ENCODE results near the gene XPO5. TPM values are rescaled to one million over a fixed set of nuclear protein-coding genes. Genes with fewer than 3 reads are reported as not detected.

XPO5 gene
- total and polyA plus RNA-seq, 7 donors: 3.0 to 53.7 (median 13.7) TPM

DNA sequence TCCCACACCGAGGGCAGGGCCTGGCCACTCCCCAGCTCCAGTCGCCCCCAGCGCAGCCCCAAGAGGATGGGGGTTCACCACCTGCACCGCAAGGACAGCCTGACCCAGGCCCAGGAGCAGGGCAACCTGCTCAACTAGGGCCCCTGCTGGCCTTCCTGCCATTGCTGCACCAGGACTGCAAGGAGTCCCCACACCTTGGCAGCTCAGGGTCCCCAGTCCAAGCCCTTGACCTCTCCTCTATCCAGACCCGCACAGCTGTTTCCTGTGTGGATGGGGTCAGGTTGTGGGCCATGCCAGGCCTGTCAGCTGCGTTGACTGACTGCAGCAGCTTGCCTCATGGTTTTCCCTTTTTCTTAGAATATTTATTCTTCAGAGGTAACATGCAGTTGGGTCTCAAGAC, 70.1 kb downstream of the XPO5 start:
- WGBS, 2 donors: 81 to 85% methylated on average over 6 of the region's 6 CpGs
- intact Hi-C loops (cut with DNase I): loop anchor here (1.0 to 5.0 kb wide), 5 partner anchors 29 to 278 kb away; partner anchors contain the start of genes DNPH1, TJAP1 and ZNF318

DNA sequence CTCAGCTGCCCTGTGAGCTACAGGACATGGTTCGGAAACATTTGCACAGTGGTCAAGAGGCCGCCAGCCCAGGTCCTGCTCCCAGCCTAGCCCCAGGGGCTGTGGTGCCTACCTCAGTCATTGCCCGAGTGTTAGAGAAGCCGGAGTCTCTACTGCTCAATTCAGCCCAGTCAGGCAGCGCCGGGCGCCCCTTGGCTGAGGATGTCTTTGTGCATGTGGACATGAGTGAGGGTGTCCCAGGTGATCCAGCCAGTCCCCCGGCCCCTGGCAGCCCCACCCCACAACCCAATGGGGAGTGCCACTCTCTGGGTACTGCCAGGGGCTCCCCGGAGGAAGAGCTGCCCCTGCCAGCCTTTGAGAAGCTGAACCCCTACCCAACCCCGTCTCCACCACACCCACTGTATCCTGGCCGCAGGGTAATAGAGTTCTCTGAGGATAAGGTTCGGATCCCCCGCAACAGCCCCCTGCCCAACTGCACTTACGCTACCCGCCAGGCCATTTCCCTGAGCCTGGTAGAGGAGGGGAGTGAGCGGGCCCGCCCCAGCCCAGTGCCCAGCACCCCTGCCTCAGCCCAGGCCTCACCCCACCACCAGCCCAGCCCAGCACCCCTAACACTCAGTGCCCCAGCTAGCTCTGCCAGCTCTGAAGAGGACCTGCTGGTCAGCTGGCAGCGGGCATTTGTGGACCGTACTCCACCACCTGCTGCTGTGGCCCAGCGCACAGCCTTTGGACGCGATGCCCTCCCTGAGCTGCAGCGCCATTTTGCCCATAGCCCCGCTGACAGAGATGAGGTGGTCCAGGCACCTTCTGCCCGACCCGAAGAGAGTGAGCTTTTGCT, 70.9 kb downstream of the XPO5 start:
- intact Hi-C loops (cut with DNase I): loop anchor here (5.0 kb wide), 3 partner anchors 138 to 278 kb away; partner anchors contain the start of genes DNPH1 and ZNF318
- Histone ChIP-seq H3K9me3 (no peaks in the 10 kb centered on the region), H3K27ac (no peak overlapping the region), H3K4me3 (no peak overlapping the region), H3K36me3 (peaks cover 16 to 57% (median 48%) of the 10 kb centered on the region in 4 donors), H3K27me3 (peaks cover 0 to 14% (median 0%) of the 10 kb centered on the region in 3 donors), H3K4me1 (peaks cover 0 to 18% (median 15%) of the 10 kb centered on the region in 4 donors)
- WGBS, 2 donors: 94 to 95% methylated on average over 26 of the region's 26 CpGs
- no peak for DNase-seq
- no peak for TF ChIP-seq POLR2A (IDR thresholded peaks at IDR 0.05)
- no peak for TF ChIP-seq POLR2AphosphoS5 (IDR thresholded peaks at IDR 0.05)
- TF ChIP-seq, protein P1, sequence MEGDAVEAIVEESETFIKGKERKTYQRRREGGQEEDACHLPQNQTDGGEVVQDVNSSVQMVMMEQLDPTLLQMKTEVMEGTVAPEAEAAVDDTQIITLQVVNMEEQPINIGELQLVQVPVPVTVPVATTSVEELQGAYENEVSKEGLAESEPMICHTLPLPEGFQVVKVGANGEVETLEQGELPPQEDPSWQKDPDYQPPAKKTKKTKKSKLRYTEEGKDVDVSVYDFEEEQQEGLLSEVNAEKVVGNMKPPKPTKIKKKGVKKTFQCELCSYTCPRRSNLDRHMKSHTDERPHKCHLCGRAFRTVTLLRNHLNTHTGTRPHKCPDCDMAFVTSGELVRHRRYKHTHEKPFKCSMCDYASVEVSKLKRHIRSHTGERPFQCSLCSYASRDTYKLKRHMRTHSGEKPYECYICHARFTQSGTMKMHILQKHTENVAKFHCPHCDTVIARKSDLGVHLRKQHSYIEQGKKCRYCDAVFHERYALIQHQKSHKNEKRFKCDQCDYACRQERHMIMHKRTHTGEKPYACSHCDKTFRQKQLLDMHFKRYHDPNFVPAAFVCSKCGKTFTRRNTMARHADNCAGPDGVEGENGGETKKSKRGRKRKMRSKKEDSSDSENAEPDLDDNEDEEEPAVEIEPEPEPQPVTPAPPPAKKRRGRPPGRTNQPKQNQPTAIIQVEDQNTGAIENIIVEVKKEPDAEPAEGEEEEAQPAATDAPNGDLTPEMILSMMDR (IDR thresholded peaks at IDR 0.05): no peak
- no peak for TF ChIP-seq EP300 (IDR thresholded peaks at IDR 0.05)

More for the DNA sequence above, 70.1 kb downstream of the XPO5 start:
- no peak for DNase-seq
- no peak for TF ChIP-seq POLR2A (IDR thresholded peaks at IDR 0.05)
- TF ChIP-seq, protein P1 (IDR thresholded peaks at IDR 0.05): no peak
- TF ChIP-seq EP300 (IDR thresholded peaks at IDR 0.05): no peak
- no peak for TF ChIP-seq POLR2AphosphoS5 (IDR thresholded peaks at IDR 0.05)
- Histone ChIP-seq H3K36me3 (peaks cover 16 to 50% (median 41%) of the 10 kb centered on the region in 4 donors), H3K4me3 (no peak overlapping the region), H3K4me1 (peaks cover 0 to 23% (median 20%) of the 10 kb centered on the region in 4 donors), H3K27ac (no peak overlapping the region), H3K27me3 (peaks cover 0 to 14% (median 0%) of the 10 kb centered on the region in 3 donors), H3K9me3 (no peaks in the 10 kb centered on the region)

DNA sequence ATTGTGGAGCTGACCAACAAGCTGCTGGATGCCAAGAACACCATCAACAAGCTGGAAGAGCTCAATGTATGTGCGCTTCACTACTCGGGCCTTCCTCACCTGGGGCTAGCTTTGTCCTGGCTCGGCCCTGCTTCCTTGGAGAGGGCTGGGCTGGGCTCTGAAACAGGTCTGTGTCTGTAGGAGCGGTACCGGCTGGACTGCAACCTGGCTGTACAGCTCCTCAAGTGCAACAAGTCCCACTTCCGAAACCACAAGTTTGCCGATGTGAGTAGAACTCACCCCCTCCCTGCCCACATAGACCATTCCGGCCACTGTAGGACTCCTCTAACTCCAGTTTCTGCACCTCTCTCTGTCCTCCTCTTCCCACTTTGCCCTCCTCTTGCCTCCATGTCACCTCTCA, 72.4 kb downstream of the XPO5 start:
- WGBS, 2 donors: 90 to 93% methylated on average over 8 of the region's 8 CpGs
- intact Hi-C loops (cut with DNase I): no loop called here
- Histone ChIP-seq H3K9me3 (no peaks in the 10 kb centered on the region), H3K27ac (no peak overlapping the region), H3K27me3 (peaks cover 0 to 2% (median 0%) of the 10 kb centered on the region in 3 donors), H3K4me3 (no peak overlapping the region), H3K4me1 (peaks cover 0 to 6% (median 4%) of the 10 kb centered on the region in 4 donors), H3K36me3 (peaks cover 26 to 73% (median 62%) of the 10 kb centered on the region in 4 donors)
- no peak for DNase-seq
- no peak for TF ChIP-seq POLR2A (IDR thresholded peaks at IDR 0.05)
- TF ChIP-seq, protein P1 (IDR thresholded peaks at IDR 0.05): no peak
- no peak for TF ChIP-seq EP300 (IDR thresholded peaks at IDR 0.05)
- TF ChIP-seq POLR2AphosphoS5 (IDR thresholded peaks at IDR 0.05): no peak

DNA sequence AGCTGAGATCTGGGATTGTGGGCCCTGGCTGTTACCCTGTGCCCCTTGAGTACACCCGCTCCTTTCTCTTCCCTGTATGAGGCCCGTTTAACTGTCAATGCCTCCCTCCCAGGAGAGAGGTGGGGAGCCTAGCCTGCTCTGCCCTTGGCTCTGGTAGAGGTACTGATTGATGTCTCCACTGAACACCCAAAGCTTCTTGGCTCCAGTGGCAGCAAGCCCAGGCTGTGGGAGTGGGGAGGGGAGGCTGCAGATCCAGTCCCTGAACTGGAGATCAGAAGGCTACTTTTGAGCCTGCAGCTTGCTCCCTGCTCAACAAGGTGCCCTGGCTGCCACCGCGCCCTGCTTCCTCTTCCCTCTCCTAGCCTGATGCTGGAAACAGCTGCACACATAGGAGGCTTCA, 73.2 kb downstream of the XPO5 start:
- intact Hi-C loops (cut with DNase I): no loop called here
- DNase-seq: no peak
- Histone ChIP-seq H3K4me1 (peaks cover 0 to 6% (median 4%) of the 10 kb centered on the region in 4 donors), H3K27ac (no peak overlapping the region), H3K9me3 (no peaks in the 10 kb centered on the region), H3K36me3 (peaks cover 31 to 80% (median 66%) of the 10 kb centered on the region in 4 donors), H3K27me3 (no peaks in the 10 kb centered on the region), H3K4me3 (no peak overlapping the region)
- TF ChIP-seq, protein P1 (IDR thresholded peaks at IDR 0.05): no peak
- TF ChIP-seq POLR2AphosphoS5 (IDR thresholded peaks at IDR 0.05) (no peak), EP300 (IDR thresholded peaks at IDR 0.05) (no peak), POLR2A (IDR thresholded peaks at IDR 0.05) (no peak)
- 94 to 95% methylated on average over 4 of the region's 4 CpGs for WGBS, 2 donors

All from sigmoid colon (tissue), 7 donors.